HEK293 (cell line): ENCODE data around the gene TTC23L.

Experiments used
- GLI2 ChIP-seq: fragments of 450-650 bp; formaldehyde crosslinking; IDR thresholded peaks from 2 replicates; pipeline ENCODE4; 2017; ENCODE audit warnings: missing biosample characterization, missing genetic modification characterization, low read depth, borderline replicate concordance
- ZBTB48 ChIP-seq: fragments of 450-650 bp; formaldehyde crosslinking; IDR thresholded peaks from 2 replicates; pipeline ENCODE4 v1.5.1; 2016; ENCODE audit warnings: missing biosample characterization, missing genetic modification characterization
- ZFP37 ChIP-seq: fragments of 450-650 bp; formaldehyde crosslinking; IDR thresholded peaks from 2 replicates; pipeline ENCODE4 v1.5.1; 2016; ENCODE audit warnings: missing biosample characterization, missing genetic modification characterization
- ZNF140 ChIP-seq: fragments of 450-650 bp; formaldehyde crosslinking; IDR thresholded peaks from 2 replicates; pipeline ENCODE4 v1.5.1; 2016; ENCODE audit warnings: missing biosample characterization, missing genetic modification characterization
- ZNF184 ChIP-seq: fragments of 450-650 bp; IDR thresholded peaks from 2 replicates; pipeline ENCODE4 v1.5.1; 2018; ENCODE audit warnings: missing biosample characterization, mild to moderate bottlenecking, missing genetic modification characterization
- ZNF2 ChIP-seq: fragments of 450-650 bp; formaldehyde crosslinking; IDR thresholded peaks from 2 replicates; pipeline ENCODE4 v1.5.1; 2016; ENCODE audit warnings: missing biosample characterization, missing genetic modification characterization
- ZNF248 ChIP-seq: fragments of 450-650 bp; formaldehyde crosslinking; IDR thresholded peaks from 2 replicates; pipeline ENCODE4 v1.5.1; 2017; ENCODE audit warnings: missing biosample characterization, missing genetic modification characterization
- ZNF560 ChIP-seq: fragments of 450-650 bp; formaldehyde crosslinking; IDR thresholded peaks from 2 replicates; pipeline ENCODE4 v1.5.1; 2017; ENCODE audit warnings: missing biosample characterization, missing genetic modification characterization, borderline replicate concordance
- ZNF658 ChIP-seq: fragments of 450-650 bp; formaldehyde crosslinking; IDR thresholded peaks from 2 replicates; pipeline ENCODE4; 2016; ENCODE audit warnings: missing biosample characterization, missing genetic modification characterization
- ZNF660 ChIP-seq: fragments of 450-650 bp; IDR thresholded peaks from 2 replicates; pipeline ENCODE4 v1.5.1; 2018; ENCODE audit warnings: missing biosample characterization, mild to moderate bottlenecking, missing genetic modification characterization
- ZNF830 ChIP-seq: fragments of 450-650 bp; IDR thresholded peaks from 2 replicates; pipeline ENCODE4 v1.5.0; 2018; ENCODE audit warnings: missing biosample characterization, missing genetic modification characterization, low read depth, mild to moderate bottlenecking, moderate library complexity
- ZSCAN16 ChIP-seq: fragments of 450-650 bp; formaldehyde crosslinking; IDR thresholded peaks from 2 replicates; pipeline ENCODE4 v1.5.1; 2016; ENCODE audit warnings: missing biosample characterization, missing genetic modification characterization
- TF ChIP-seq, protein P1 (sequence below): fragments of 450-650 bp; formaldehyde crosslinking; IDR thresholded peaks from 2 replicates; pipeline ENCODE4 v1.5.1; 2016; ENCODE audit warnings: missing biosample characterization, missing genetic modification characterization
- TF ChIP-seq, protein P2 (sequence below): fragments of 450-650 bp; formaldehyde crosslinking; IDR thresholded peaks from 2 replicates; pipeline ENCODE4 v1.5.1; 2016; ENCODE audit warnings: missing biosample characterization, missing genetic modification characterization
- TF ChIP-seq, protein P3 (sequence below): fragments of 450-650 bp; formaldehyde crosslinking; IDR thresholded peaks from 2 replicates; pipeline ENCODE4 v1.5.1; 2016; ENCODE audit warnings: missing biosample characterization, missing genetic modification characterization
- TF ChIP-seq, protein P4 (sequence below): fragments of 450-650 bp; formaldehyde crosslinking; IDR thresholded peaks from 2 replicates; pipeline ENCODE4 v1.5.1; 2016; ENCODE audit warnings: missing biosample characterization, missing genetic modification characterization, borderline replicate concordance
- TF ChIP-seq, protein P5 (sequence below): fragments of 450-650 bp; formaldehyde crosslinking; IDR thresholded peaks from 2 replicates; pipeline ENCODE4 v1.5.1; 2017; ENCODE audit warnings: missing biosample characterization, missing genetic modification characterization
- TF ChIP-seq, protein P6 (sequence below): fragments of 450-650 bp; formaldehyde crosslinking; IDR thresholded peaks from 2 replicates; pipeline ENCODE4 v1.5.1; 2017; ENCODE audit warnings: missing biosample characterization, missing genetic modification characterization
- TF ChIP-seq, protein P7 (sequence below): fragments of 450-650 bp; formaldehyde crosslinking; IDR thresholded peaks from 2 replicates; pipeline ENCODE4 v1.5.1; 2017; ENCODE audit warnings: missing biosample characterization, missing genetic modification characterization

Gene TTC23L

DNA sequence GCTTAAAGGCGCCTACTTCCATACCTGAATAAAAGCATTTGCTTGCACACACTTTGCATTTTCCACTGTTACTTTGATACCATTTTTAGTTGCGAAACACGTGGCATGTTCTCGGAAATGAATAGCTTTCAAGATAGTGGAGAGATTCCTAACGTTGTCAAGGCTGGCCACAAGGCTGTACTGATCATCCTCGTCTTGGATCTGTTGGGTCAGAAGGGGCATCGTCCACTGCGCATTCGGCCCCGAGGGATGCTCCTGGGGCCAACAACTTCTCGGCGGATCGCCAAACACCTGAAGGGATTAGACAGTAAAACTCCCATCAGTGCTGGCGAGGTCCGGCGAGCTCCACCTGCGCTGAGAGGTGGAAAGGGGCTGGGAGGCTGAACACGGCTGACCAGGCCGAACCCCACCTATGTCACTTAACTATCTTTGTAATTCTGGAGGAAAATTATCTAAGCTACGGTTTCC is 75.7 kb downstream of the TTC23L start (continued):
- TF ChIP-seq, protein P1, sequence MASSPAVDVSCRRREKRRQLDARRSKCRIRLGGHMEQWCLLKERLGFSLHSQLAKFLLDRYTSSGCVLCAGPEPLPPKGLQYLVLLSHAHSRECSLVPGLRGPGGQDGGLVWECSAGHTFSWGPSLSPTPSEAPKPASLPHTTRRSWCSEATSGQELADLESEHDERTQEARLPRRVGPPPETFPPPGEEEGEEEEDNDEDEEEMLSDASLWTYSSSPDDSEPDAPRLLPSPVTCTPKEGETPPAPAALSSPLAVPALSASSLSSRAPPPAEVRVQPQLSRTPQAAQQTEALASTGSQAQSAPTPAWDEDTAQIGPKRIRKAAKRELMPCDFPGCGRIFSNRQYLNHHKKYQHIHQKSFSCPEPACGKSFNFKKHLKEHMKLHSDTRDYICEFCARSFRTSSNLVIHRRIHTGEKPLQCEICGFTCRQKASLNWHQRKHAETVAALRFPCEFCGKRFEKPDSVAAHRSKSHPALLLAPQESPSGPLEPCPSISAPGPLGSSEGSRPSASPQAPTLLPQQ (tag by site-specific recombination): no peak
- no peak for TF ChIP-seq ZNF658 (tag by site-specific recombination)
- TF ChIP-seq, protein P2, sequence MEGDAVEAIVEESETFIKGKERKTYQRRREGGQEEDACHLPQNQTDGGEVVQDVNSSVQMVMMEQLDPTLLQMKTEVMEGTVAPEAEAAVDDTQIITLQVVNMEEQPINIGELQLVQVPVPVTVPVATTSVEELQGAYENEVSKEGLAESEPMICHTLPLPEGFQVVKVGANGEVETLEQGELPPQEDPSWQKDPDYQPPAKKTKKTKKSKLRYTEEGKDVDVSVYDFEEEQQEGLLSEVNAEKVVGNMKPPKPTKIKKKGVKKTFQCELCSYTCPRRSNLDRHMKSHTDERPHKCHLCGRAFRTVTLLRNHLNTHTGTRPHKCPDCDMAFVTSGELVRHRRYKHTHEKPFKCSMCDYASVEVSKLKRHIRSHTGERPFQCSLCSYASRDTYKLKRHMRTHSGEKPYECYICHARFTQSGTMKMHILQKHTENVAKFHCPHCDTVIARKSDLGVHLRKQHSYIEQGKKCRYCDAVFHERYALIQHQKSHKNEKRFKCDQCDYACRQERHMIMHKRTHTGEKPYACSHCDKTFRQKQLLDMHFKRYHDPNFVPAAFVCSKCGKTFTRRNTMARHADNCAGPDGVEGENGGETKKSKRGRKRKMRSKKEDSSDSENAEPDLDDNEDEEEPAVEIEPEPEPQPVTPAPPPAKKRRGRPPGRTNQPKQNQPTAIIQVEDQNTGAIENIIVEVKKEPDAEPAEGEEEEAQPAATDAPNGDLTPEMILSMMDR: peak; percentile 8
- no peak for TF ChIP-seq ZSCAN16
- TF ChIP-seq, protein P3, sequence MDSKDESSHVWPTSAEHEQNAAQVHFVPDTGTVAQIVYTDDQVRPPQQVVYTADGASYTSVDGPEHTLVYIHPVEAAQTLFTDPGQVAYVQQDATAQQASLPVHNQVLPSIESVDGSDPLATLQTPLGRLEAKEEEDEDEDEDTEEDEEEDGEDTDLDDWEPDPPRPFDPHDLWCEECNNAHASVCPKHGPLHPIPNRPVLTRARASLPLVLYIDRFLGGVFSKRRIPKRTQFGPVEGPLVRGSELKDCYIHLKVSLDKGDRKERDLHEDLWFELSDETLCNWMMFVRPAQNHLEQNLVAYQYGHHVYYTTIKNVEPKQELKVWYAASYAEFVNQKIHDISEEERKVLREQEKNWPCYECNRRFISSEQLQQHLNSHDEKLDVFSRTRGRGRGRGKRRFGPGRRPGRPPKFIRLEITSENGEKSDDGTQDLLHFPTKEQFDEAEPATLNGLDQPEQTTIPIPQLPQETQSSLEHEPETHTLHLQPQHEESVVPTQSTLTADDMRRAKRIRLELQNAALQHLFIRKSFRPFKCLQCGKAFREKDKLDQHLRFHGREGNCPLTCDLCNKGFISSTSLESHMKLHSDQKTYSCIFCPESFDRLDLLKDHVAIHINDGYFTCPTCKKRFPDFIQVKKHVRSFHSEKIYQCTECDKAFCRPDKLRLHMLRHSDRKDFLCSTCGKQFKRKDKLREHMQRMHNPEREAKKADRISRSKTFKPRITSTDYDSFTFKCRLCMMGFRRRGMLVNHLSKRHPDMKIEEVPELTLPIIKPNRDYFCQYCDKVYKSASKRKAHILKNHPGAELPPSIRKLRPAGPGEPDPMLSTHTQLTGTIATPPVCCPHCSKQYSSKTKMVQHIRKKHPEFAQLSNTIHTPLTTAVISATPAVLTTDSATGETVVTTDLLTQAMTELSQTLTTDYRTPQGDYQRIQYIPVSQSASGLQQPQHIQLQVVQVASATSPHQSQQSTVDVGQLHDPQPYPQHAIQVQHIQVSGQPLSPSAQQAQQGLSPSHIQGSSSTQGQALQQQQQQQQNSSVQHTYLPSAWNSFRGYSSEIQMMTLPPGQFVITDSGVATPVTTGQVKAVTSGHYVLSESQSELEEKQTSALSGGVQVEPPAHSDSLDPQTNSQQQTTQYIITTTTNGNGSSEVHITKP: peak; percentile 70; the same call in 1 of the 2 replicates
- TF ChIP-seq ZNF560: no peak
- TF ChIP-seq ZNF248 (tag by site-specific recombination): no peak
- no peak for TF ChIP-seq GLI2 (tag by site-specific recombination)
- TF ChIP-seq ZBTB48 (tag by site-specific recombination): no peak
- peak; percentile 100 for TF ChIP-seq ZNF184 (tag by site-specific recombination)
- TF ChIP-seq, protein P4, sequence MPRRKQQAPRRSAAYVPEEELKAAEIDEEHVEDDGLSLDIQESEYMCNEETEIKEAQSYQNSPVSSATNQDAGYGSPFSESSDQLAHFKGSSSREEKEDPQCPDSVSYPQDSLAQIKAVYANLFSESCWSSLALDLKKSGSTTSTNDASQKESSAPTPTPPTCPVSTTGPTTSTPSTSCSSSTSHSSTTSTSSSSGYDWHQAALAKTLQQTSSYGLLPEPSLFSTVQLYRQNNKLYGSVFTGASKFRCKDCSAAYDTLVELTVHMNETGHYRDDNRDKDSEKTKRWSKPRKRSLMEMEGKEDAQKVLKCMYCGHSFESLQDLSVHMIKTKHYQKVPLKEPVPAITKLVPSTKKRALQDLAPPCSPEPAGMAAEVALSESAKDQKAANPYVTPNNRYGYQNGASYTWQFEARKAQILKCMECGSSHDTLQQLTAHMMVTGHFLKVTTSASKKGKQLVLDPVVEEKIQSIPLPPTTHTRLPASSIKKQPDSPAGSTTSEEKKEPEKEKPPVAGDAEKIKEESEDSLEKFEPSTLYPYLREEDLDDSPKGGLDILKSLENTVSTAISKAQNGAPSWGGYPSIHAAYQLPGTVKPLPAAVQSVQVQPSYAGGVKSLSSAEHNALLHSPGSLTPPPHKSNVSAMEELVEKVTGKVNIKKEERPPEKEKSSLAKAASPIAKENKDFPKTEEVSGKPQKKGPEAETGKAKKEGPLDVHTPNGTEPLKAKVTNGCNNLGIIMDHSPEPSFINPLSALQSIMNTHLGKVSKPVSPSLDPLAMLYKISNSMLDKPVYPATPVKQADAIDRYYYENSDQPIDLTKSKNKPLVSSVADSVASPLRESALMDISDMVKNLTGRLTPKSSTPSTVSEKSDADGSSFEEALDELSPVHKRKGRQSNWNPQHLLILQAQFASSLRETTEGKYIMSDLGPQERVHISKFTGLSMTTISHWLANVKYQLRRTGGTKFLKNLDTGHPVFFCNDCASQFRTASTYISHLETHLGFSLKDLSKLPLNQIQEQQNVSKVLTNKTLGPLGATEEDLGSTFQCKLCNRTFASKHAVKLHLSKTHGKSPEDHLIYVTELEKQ (tag by site-specific recombination): no peak
- TF ChIP-seq ZNF660 (tag by site-specific recombination): no peak; the same call in 1 of the 2 replicates
- TF ChIP-seq, protein P5, sequence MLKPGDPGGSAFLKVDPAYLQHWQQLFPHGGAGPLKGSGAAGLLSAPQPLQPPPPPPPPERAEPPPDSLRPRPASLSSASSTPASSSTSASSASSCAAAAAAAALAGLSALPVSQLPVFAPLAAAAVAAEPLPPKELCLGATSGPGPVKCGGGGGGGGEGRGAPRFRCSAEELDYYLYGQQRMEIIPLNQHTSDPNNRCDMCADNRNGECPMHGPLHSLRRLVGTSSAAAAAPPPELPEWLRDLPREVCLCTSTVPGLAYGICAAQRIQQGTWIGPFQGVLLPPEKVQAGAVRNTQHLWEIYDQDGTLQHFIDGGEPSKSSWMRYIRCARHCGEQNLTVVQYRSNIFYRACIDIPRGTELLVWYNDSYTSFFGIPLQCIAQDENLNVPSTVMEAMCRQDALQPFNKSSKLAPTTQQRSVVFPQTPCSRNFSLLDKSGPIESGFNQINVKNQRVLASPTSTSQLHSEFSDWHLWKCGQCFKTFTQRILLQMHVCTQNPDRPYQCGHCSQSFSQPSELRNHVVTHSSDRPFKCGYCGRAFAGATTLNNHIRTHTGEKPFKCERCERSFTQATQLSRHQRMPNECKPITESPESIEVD (tag by site-specific recombination): no peak
- TF ChIP-seq, protein P6, sequence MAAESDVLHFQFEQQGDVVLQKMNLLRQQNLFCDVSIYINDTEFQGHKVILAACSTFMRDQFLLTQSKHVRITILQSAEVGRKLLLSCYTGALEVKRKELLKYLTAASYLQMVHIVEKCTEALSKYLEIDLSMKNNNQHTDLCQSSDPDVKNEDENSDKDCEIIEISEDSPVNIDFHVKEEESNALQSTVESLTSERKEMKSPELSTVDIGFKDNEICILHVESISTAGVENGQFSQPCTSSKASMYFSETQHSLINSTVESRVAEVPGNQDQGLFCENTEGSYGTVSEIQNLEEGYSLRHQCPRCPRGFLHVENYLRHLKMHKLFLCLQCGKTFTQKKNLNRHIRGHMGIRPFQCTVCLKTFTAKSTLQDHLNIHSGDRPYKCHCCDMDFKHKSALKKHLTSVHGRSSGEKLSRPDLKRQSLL: no peak
- no peak for TF ChIP-seq ZNF140
- TF ChIP-seq ZFP37 (tag by site-specific recombination): peak; percentile 15; the same call in 1 of the 2 replicates
- no peak for TF ChIP-seq ZNF830 (tag by site-specific recombination)
- peak; percentile 72; the same call in 1 of the 2 replicates for TF ChIP-seq ZNF2 (tag by site-specific recombination)
- TF ChIP-seq, protein P7, sequence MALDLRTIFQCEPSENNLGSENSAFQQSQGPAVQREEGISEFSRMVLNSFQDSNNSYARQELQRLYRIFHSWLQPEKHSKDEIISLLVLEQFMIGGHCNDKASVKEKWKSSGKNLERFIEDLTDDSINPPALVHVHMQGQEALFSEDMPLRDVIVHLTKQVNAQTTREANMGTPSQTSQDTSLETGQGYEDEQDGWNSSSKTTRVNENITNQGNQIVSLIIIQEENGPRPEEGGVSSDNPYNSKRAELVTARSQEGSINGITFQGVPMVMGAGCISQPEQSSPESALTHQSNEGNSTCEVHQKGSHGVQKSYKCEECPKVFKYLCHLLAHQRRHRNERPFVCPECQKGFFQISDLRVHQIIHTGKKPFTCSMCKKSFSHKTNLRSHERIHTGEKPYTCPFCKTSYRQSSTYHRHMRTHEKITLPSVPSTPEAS: 0 out of 2 replicates have a peak, but pooled peaks have one; percentile 1
